GM21619 (cell line): Measurements from ENCODE around the gene ITPR2.
A peak's percentile ranks its signal among the peaks of the same experiment; 100 is the strongest.
"Not testable (repeated sequence)": the region's sequence is repeated elsewhere in the genome, so short reads cannot be mapped to it uniquely, and the experiment has no call there.

ENCODE experiments used
- ATAC-seq: cut with Tn5 transposase; IDR thresholded peaks from one replicate; pipeline ENCODE4 v1.9.1; 2021; ENCODE audit not compliant: unreplicated experiment

The ITPR2 gene

DNA sequence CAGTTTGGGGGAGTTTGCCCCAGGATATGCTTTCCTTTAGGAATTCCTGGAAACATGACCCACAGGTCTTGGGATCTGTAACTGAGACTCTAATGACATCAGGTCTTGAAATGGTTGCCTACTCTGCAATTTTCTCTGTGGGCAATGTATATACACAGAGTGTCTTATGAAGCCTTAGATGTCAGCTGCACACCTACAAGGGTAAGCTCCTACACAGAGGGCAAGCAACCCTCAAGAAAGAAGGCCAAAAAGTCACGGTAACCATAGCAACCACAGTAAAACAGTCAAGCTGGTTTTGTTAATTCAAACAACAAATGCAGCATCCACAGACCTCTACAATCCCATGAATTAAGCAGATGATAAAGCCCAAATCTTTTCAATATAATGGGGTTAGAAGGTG is 344.6 kb downstream of the ITPR2 start:
- ATAC-seq, result no peak

DNA sequence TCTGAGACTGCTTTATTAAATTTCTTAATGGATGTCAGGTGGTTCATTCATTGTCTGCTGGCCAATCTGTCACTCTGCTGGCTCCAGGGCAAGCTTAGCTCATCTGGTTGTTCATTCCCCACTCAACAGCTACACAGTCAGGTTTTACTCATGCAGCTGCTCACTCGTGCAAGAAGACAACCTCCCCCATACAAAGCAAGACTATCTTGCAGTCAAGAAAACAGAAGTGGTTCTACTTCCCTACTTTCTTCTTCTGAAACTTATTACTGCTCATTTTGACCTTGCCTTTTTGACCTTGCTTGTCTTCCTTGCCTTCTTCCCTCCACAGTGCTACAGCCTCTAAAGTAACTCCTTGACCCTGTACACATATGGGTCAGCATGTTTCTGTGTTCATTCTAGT is 359.7 kb downstream of the ITPR2 start:
- ATAC-seq, result peak; percentile 86

DNA sequence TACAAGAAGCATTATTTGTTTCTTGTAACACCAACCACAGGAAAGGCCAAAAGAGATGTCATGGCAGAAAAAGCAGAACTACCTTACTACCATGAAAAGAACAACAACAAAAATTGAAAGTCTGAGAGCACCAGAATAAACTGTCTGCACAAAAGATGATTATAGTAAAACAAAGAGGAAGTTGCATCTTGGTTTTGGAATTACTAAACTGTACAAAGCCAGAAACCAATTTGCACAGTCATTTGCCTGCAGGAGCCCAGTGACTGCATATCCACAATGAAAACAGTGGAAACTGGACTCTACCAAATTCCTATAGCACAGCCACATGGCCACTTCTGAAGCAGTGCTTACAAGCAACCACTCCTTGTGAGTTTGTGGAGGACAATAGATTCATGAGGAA is 361.4 kb downstream of the ITPR2 start:
- ATAC-seq, result peak; percentile 71

DNA sequence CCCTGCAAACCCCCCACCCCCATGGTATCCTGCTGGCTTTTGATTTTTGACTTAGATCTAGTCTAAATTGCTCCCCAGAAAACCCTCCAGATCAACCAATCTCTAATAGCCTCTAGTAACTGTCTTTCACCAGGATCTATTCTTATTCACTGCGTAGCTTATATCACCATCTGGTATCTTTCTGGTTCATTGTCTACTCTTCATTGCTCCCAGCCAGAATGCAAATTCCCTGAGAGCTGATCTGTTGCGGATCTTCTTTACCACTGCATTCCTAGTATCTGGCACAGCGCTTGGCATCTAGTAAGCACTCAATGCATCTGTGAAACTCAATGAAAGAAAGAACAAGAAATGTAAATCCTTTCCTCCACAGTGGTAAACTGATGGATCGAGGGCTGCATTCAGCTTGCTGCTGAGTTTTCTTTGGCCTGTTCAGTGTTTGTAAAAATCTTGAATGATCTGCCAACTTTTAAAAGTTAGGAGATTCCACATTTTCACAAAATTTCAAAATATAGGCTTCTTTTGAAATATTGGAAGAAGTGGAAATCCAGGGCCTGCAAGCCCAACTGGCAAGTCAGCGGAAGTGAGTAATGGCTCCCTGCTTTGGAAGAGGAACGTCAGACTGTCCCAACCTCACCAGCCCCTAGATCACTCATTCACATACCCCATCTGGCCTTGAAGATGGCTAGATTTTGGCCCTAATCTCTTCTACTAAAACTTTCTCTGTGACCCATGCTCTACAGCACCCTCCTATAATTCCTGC is 363.4 kb downstream of the ITPR2 start:
- no peak for ATAC-seq

DNA sequence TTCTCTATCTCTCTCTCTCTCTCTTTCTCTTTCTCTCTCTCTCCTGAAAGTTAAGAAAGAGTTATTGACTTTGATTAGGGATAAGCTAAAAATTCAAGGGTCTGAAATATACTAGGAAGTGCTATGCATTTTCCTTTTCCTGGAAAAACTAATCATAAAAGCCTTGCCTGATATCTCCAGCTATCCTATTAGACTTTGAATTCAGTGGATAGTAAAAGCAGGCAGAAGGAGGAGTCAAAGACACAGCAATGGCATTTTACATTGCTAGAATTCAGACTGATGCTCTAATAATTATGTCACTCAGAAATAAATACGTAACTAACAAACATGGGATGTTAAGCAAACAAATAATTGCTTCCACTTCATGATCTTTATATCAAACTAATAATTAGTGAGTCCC is 365.6 kb downstream of the ITPR2 start:
- ATAC-seq, result no peak

DNA sequence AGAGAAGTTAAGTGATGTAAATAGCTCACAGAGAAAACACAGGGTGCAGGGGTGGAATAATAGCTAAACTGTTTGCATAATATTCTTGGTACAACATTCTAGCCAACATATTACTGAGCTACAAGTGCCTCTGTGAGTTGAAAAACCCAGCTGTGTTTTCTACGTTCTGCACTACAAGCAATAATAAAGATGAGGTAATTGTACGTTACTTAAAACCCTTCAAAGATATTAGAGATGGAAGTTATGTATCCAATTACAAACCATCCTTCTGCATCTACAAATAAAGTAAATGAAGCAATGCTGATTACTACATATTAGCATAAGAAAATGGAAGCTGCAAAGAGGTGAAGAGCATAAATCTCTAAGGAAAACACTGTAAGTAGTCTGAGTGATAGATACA is 366.3 kb downstream of the ITPR2 start:
- ATAC-seq, result no peak

DNA sequence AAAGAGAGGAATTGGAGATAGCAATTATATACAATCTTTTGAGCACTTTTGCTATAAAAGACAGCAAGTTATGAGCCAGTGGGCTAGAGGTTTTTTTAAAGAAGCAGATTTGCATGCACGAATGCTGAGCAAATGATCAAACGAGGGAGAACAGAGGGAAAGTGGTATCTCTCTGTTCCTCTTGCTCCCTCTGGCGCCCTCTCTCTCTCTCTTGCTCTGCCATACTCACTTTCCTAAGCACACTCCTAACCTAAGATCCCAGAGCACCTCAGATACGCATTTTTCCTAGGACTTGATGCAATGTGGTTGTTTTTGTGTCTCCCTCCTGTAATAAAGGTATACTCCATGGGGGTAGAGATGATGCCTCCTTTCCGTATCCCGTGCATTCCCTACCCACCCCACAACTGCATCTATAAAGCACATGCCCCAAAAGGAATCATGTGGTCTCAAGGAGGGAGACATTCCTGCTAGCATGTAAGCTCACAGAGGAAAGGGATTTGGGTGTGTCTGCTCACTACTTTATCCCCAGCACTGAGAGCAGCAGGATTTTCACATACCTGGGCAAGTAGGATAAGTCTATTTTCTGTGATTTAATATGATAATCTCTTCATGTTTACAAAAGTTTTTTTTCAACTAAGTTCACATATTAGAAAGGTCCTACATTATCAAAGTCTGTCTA is 367.4 kb downstream of the ITPR2 start:
- no peak for ATAC-seq

DNA sequence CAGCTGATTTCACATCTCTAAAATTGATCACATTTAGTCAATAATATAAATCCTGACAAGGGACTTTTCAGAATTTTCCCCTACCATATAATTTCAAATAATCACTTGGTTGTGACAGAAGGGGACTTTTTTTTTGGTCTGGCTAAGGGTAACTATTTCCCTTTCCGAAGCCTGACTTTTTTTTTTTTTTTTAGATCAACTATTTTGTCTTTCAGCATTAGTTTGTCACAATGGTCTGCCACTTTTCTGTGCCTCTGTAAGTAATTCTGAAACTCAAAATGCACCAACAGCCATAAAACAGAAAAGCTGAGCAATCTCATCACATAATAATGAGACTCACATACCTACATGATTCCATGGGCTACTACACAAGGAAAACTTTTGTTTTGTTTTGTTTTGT is 371.2 kb downstream of the ITPR2 start:
- ATAC-seq, result no peak

DNA sequence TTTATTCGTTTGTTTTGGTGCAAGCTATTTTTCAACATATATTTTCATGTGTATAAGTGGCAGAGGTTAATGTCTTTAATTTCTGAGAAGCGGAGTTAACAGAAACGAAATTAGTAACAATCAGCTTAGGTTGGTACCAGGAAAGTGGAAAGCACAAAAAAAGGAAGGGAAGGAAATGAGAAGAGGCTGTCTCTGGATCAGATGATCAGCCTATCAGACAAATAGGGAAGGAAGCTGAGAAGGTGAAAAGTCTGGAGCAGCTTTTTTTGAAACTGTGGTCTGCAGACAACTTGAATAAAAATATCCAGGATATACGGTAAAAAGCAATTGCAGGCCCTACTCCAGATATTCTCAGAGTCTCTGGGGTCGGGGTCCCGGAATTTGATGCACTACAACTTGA is 372.6 kb downstream of the ITPR2 start:
- no peak for ATAC-seq

DNA sequence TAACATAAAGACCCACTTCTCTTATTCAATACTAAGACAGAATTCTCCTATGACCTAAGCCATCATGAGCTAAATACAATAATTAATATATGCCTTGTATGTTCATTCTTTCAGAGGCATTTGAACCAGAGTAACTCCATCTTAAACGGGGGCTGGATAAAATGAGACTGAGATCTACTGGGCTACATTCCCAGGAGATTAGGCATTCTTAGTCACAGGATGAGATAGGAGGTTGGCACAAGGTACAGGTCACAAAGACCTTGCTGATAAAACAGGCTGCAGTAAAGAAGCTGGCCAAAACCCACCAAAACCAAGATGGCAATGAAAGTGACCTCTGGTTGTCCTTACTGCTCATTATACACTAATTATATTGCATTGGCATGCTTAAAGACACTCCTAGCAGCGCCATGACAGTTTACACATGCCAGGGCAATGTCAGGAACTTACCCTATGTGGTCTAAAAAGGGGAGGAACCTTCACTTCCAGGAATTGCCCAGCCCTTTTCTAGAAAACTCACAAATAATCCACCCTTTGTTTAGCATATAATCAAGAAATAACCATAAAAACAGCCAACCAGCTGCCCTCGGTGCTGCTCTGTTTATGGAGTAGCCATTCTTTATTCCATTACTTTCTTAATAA is 376.9 kb downstream of the ITPR2 start:
- no peak for ATAC-seq

DNA sequence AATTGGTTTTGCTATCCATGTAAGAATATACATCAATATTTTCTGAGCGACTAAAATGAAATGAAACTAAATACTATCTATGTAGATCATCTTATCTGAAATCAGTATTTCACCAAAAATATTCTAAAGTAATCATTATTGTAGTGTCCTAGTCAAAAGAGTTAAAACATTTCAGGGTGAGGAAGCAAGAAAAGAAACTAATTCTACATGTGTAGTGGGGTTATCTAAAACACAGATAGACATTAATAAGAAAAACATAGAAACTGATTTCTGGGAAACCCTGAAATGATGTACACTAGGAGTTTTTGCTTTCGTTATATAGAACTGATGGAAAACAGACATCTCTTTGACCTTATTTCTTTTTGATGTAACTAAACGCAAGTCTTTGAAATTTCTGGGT is 379.7 kb downstream of the ITPR2 start:
- ATAC-seq, result no peak

DNA sequence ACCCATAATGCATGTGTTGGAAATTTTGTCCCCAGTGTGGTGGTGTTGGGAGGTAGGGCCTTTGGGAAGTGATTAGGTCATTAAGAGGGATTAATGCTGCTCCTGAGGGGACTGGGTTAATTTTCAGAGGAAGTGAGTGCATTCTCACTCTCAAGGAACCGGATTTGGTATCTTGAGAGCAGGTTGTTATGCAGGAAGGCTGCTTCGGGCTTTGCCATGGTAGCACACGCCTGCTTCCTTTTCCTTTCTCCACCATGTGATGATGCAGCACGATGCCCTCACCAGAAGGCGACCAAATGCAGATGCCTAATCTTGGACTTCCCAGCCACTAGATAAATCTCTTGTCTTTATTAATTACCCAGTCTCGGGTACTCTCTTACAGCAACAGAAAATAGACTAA is 380.5 kb downstream of the ITPR2 start:
- ATAC-seq, result no peak

DNA sequence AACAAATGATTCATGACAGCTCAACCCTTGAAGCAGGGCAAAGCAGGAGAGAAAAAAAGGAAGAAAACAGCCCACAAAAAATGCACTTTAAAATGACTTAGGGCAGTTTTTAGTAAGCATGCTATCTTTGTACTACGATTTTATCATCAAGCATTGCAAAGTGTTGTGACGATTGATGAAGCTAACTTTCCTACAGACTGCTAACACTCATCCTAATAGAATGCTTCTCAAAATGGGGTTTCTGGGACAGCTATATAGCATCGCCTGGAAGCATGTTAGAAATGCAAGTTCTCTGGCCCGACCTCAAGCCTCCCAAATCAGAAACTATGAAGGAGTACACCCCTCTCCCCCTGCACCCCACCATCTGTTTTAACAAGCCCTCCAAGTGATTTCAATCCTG is 381.2 kb downstream of the ITPR2 start:
- no peak for ATAC-seq

DNA sequence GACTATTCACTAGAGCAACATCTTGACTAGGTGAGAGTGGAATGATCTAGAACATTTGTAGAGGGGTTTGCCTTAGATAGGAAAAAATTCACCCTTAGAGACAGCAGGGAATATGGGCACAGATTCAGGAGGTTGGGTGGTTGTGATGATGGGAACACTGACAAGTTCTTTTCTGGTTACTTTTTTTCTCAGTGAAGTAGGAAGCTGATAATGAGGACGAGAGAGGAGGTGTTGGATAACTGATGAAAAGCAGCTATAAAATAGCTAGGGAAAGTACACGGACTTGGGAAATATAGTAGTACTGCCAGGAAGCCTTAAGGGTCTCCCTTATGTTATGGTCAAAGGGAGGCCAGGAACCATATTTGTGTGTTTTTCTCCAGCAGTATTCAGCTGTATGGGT is 387.1 kb downstream of the ITPR2 start:
- ATAC-seq, result no peak

DNA sequence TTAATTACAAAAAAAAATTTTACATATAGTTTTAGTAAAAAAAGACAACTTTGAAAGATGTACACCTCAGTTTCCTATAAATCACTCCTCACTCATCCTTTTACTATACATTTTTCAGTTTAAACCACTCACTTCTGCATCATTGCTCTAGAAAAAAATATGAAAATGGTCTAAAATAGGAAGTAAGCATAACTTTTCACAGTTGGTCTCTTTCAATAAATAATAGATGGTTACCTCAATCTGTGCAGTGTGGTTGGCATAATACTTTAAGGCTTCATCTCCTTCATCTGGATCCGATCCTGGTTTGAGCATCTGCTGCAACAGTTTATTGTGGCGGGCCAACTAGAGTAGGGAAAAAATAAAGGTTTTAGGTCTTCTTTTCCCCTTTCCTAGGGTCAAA is 389.7 kb downstream of the ITPR2 start:
- no peak for ATAC-seq

DNA sequence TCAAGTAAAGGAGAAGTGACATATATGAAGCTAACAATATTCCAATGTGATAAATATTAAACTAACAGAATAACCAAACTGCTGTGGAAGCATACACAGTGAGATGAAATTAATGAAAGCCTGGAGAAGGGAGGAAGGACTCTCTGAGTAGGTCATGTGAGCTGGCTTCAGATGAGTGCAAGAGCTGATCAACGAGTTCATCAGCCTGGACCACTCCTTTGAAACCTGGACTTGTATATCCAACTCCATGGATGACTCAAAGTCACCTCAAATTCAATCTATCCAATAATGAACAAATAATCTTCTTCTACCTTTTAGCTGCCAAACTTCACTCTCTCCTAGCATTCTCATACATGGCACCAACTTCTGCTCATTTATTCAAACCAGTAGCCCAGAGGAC is 391.6 kb downstream of the ITPR2 start:
- no peak for ATAC-seq

DNA sequence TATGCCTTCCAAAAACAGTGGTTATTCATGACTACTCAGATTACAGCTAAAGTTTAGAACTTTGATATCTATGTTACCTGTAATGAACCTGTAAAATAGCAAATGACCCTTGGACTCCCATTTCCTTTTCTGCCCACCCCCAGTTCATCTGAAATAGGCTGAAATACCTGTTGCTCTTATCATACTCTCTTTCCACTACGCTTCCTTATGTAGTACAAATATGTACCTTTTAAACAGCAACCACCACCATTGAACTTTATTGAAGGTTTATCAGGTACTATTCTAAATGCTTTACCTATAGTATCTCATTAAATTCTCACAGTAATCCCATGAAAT is 398.0 kb downstream of the ITPR2 start:
- ATAC-seq, result no peak

DNA sequence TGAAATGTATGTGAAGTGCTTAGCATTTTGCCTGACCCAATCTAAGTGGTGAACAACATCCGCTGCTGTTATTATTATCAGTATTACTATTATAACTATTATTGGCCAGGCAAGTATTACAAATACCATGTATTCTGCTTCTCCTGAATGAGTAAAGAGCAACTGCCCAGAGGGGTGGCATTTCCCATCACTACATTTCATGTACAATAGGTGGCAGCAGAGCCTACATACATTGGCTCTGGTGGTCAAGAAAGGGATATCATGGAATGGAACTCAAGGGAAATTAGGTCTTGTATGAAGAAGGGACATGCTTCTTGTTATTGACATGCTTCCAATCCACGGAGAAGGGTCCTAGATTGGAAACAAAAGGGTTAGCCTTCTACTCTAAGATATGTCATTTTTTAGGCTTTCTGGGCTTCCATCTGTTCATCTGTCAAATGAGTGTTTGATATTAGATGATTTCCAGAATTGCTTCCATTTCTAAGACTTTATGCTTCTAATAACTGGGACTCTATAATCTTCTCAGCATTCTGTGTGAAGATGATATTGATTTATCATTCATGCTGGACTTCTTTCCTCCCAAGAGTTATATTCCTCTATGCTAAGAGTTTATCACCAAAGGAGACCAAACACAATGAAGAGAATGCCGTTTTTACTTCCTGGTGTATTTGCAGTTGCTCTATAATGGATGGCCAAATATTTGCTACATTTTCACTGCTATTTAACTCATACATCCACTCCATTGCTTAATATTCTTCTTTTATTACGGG is 398.5 kb downstream of the ITPR2 start:
- ATAC-seq, result no peak

DNA sequence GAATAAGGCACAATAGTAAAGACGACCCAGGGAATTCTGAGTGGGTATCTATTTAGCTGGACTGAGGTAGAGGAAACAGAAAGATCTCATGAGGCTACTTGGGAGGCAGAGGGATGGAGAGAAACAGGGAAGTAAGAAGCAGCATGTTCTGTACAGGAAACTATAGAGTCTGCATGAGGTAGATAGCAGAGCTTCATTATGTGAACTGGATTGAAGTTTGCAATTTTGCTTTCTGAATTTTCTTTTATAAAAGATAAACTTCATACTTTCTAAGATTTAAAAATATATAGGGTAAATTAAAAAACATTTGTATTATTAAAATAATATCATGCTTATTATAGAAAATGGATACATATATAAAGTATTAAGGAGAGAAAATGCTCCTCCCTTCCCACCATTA is 399.3 kb downstream of the ITPR2 start:
- ATAC-seq, result not testable (repeated sequence)

DNA sequence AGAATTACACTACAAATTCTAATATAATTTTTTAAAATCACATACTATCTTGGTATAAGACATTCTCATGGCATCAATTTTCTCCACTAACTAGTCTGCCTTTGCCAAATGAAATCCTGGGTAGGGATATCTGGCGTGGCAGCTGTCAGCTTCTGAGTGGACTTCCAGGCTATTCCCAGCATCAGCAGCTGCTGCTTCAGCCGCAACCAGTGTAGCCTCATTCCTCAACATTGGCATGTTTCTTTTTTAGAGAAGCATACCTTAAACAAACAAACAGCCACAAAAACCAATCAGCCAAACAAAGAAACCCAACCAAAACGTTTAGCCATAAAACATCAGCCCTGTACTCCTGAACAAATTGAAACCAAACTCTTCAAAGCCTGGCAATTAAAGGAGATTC is 401.8 kb downstream of the ITPR2 start:
- no peak for ATAC-seq

DNA sequence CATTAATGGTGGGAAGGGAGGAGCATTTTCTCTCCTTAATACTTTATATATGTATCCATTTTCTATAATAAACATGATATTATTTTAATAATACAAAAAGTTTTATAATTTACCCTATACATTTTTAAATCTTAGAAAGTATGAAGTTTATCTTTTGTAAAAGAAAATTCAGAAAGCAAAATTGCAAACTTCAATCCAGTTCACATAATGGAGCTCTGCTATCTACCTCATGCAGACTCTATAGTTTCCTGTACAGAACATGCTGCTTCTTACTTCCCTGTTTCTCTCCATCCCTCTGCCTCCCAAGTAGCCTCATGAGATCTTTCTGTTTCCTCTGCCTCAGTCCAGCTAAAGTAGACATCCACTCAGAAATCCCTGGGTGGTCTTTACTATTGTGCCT is 402.4 kb downstream of the ITPR2 start:
- not testable (repeated sequence) for ATAC-seq
